Calu3 (cell line): ENCODE results near the gene DNAH14. TPM values are rescaled to one million over a fixed set of nuclear protein-coding genes. Genes with fewer than 3 reads are reported as not detected.
"Not testable (repeated sequence)": the region's sequence is repeated elsewhere in the genome, so short reads cannot be mapped to it uniquely, and the experiment has no call there.

Experiments
- BruUV-seq: library from RNA; stranded (reverse); fragments of 400-500 nt; replicated peaks from 2 replicates; lab custom pipeline; 2021; lab: Mats Ljungman, UMichigan
- CTCF ChIA-PET: fragments of 300-600 bp; sonication (Branson Sonifier 250); formaldehyde crosslinking; loops from one replicate; lab custom pipeline; 2022; ENCODE audit warnings: antibody characterized with exemption; lab: Charles Lee
- DNase-seq: peaks from one replicate; pipeline ENCODE4 v3.0.0; 2022
- H3K27ac Mint-ChIP-seq: one replicate; pipeline ENCODE4 v1.8.0; 2022; ENCODE audit warnings: mixed read lengths; ENCODE audit not compliant: unreplicated experiment
- H3K27me3 Mint-ChIP-seq: one replicate; pipeline ENCODE4 v1.8.0; 2022; ENCODE audit warnings: mixed read lengths; ENCODE audit not compliant: unreplicated experiment
- H3K36me3 Mint-ChIP-seq: one replicate; pipeline ENCODE4 v1.8.0; 2022; ENCODE audit warnings: mild to moderate bottlenecking, moderate library complexity, mixed read lengths; ENCODE audit not compliant: insufficient read depth, unreplicated experiment
- H3K4me1 Mint-ChIP-seq: one replicate; pipeline ENCODE4 v1.8.0; 2022; ENCODE audit warnings: mild to moderate bottlenecking, low read depth, mixed read lengths; ENCODE audit not compliant: unreplicated experiment
- H3K4me3 Mint-ChIP-seq: one replicate; pipeline ENCODE4 v1.8.0; 2022; ENCODE audit warnings: mild to moderate bottlenecking, low read depth, moderate library complexity, mixed read lengths; ENCODE audit not compliant: unreplicated experiment
- H3K9me3 Mint-ChIP-seq: one replicate; pipeline ENCODE4 v1.8.0; 2022; ENCODE audit warnings: low read depth, mixed read lengths; ENCODE audit not compliant: unreplicated experiment
- intact Hi-C: fragments of 100-400 bp; cut with micrococcal nuclease; formaldehyde crosslinking; loops from one replicate; pipeline ENCODE4 v1.10.0; 2022; ENCODE audit not compliant: unreplicated experiment
- total RNA-seq: library from RNA; stranded (reverse); gene quantifications from 2 replicates; pipeline ENCODE4 v1.2.3, GENCODE V29; 2022
- TF ChIP-seq, protein P1 (sequence below): fragments of 200-600 bp; IDR thresholded peaks from one replicate; pipeline ENCODE4 v1.8.0; 2022; ENCODE audit warnings: antibody characterized with exemption; ENCODE audit not compliant: unreplicated experiment

Gene DNAH14
- total RNA-seq, 1 experiment from 2014 or later, result 66.8 TPM

GRCh38 chr1:225300381-225300780 lies 370.9 kb downstream of the DNAH14 start:
- TF ChIP-seq, protein P1, sequence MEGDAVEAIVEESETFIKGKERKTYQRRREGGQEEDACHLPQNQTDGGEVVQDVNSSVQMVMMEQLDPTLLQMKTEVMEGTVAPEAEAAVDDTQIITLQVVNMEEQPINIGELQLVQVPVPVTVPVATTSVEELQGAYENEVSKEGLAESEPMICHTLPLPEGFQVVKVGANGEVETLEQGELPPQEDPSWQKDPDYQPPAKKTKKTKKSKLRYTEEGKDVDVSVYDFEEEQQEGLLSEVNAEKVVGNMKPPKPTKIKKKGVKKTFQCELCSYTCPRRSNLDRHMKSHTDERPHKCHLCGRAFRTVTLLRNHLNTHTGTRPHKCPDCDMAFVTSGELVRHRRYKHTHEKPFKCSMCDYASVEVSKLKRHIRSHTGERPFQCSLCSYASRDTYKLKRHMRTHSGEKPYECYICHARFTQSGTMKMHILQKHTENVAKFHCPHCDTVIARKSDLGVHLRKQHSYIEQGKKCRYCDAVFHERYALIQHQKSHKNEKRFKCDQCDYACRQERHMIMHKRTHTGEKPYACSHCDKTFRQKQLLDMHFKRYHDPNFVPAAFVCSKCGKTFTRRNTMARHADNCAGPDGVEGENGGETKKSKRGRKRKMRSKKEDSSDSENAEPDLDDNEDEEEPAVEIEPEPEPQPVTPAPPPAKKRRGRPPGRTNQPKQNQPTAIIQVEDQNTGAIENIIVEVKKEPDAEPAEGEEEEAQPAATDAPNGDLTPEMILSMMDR, result no peak
- Mint-ChIP-seq H3K27me3 (no peaks in the 10 kb centered on the region), H3K27ac (no peak overlapping the region), H3K4me1 (no peaks in the 10 kb centered on the region), H3K4me3 (no peak overlapping the region), H3K9me3 (peaks cover 6% of the 10 kb centered on the region), H3K36me3 (no peaks in the 10 kb centered on the region)
- CTCF ChIA-PET, result interaction anchor here (0.5 kb wide), 1 partner anchor 81 kb away, joined by 6 read pairs; no protein-coding TSS in a partner anchor
- no TSS peak for BruUV-seq
- DNase-seq, result no peak
- intact Hi-C loops, result no loop called here

GRCh38 chr1:225304996-225305395 lies 375.5 kb downstream of the DNAH14 start:
- no peaks in the 10 kb centered on the region for H3K27me3 Mint-ChIP-seq
- no peak overlapping the region for H3K27ac Mint-ChIP-seq
- H3K36me3 Mint-ChIP-seq, result no peaks in the 10 kb centered on the region
- intact Hi-C loops, result no loop called here
- no TSS peak for BruUV-seq
- CTCF ChIA-PET, result interaction anchor here (0.5 kb wide), 1 partner anchor 116 kb away, joined by 4 read pairs; no protein-coding TSS in a partner anchor
- no peaks in the 10 kb centered on the region for H3K4me1 Mint-ChIP-seq
- no peak overlapping the region for H3K4me3 Mint-ChIP-seq
- TF ChIP-seq, protein P1, result no peak
- no peak for DNase-seq
- no peaks in the 10 kb centered on the region for H3K9me3 Mint-ChIP-seq

DNA sequence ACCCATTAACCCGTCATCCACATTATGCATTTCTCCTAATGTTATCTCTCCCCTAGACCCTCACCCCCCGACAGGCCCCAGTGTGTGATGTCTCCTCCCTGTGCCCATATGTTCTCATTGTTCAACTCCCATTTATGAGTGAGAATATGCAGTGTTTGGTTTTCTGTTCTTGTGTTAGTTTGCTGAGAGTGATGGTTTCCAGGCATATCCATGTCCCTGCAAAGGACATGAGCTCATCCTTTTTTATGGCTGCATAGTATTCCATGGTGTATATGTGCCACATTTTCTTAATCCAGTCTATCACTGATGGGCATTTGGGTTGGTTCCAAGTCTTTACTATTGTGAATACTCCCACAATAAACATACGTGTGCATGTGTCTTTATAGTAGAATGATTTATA lies 381.1 kb downstream of the DNAH14 start:
- H3K27ac Mint-ChIP-seq, H3K36me3 Mint-ChIP-seq, H3K4me3 Mint-ChIP-seq, BruUV-seq, intact Hi-C loops, CTCF ChIA-PET, H3K9me3 Mint-ChIP-seq, DNase-seq, H3K4me1 Mint-ChIP-seq: not testable (repeated sequence)
- H3K27me3 Mint-ChIP-seq, result peaks cover 14% of the 10 kb centered on the region

DNA sequence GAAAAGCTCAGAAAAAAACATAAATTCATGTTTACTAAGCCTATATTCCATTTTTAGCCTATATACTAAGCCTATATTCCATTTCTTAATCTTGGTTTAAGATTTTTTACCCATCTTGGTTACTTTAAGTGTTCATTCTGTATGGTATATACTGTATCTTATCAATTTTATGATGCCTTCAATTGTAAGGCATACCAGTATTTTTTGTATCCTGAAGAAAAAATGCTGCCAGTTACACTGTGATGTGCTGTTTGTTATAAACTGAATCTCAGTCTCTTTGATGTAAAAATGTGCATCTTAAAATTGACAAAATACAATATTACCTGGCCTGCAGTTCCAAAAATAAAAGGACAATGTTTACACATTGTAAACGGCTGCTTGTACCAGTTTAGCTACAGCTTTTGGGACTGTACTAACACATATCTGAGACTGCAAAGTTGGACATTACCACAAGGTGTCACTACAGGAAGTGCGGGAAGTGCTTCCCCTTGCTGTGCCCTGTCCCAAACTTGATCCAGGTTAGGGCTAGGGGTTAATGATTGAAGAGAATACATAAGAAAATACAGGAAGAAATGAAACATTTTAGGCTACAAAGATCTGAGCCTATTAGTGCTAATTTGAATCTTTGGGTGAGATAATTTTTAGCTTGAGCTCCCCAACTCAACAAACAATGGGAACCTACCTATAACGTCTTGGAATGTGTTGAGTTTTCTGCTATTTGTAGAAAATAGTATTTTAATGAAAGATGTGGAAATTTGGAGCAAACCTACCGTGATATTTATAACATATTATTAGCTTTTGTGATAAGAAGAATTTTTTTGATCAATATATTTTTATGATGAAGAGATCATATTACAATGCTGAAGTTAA lies 389.5 kb downstream of the DNAH14 start:
- Mint-ChIP-seq H3K4me1 (peaks cover 19% of the 10 kb centered on the region), H3K9me3 (no peaks in the 10 kb centered on the region), H3K36me3 (no peaks in the 10 kb centered on the region), H3K4me3 (no peak overlapping the region), H3K27me3 (peaks cover 12% of the 10 kb centered on the region), H3K27ac (peak overlapping the region; percentile 1)
- peak; percentile 71 for DNase-seq
- BruUV-seq, result no TSS peak
- CTCF ChIA-PET, result interaction anchor here (0.7 to 1.7 kb wide), 5 partner anchors 10 to 831 kb away, joined by 3 to 7 read pairs (median 4); no protein-coding TSS in a partner anchor
- TF ChIP-seq, protein P1, result peak; percentile 78
- intact Hi-C loops, result loop anchor here (1.0 to 2.0 kb wide), 3 partner anchors 24 to 122 kb away; no protein-coding TSS in a partner anchor
